ENCODE data around the gene ACIN1.

The ACIN1 gene

DNA sequence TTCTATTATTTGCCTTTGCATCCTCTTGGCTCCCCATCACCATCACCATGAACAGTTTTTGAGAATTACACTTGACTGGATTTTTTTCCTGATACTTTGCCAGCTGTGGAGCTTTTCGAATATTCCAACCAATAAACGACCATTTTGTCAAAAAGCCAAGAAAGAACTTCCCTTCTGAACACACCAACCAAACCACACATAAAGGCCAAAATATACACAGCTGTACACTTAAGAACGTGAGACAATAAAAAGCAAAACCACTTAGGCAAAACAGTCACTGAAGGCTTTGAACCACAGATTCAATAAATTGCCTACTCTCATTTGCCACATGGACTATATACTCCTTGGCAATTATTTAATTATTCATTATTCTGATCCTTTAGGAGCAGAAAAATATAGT lies 86.1 kb downstream of the ACIN1 start:
- H3K27me3 ChIP-seq (ENCODE audit: insufficient read depth, poor library complexity, severe bottlenecking): no peaks in the 10 kb centered on the region
- no peak overlapping the region for H3K4me3 ChIP-seq (replicated peaks; ENCODE audit: insufficient read depth, low read length)
- H3K27ac ChIP-seq (replicated peaks): peak overlapping the region; percentile 95
- TF ChIP-seq, protein P1, sequence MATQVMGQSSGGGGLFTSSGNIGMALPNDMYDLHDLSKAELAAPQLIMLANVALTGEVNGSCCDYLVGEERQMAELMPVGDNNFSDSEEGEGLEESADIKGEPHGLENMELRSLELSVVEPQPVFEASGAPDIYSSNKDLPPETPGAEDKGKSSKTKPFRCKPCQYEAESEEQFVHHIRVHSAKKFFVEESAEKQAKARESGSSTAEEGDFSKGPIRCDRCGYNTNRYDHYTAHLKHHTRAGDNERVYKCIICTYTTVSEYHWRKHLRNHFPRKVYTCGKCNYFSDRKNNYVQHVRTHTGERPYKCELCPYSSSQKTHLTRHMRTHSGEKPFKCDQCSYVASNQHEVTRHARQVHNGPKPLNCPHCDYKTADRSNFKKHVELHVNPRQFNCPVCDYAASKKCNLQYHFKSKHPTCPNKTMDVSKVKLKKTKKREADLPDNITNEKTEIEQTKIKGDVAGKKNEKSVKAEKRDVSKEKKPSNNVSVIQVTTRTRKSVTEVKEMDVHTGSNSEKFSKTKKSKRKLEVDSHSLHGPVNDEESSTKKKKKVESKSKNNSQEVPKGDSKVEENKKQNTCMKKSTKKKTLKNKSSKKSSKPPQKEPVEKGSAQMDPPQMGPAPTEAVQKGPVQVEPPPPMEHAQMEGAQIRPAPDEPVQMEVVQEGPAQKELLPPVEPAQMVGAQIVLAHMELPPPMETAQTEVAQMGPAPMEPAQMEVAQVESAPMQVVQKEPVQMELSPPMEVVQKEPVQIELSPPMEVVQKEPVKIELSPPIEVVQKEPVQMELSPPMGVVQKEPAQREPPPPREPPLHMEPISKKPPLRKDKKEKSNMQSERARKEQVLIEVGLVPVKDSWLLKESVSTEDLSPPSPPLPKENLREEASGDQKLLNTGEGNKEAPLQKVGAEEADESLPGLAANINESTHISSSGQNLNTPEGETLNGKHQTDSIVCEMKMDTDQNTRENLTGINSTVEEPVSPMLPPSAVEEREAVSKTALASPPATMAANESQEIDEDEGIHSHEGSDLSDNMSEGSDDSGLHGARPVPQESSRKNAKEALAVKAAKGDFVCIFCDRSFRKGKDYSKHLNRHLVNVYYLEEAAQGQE (IDR thresholded peaks at IDR 0.05; ENCODE audit: insufficient replicate concordance, low read depth): no peak
- peak; percentile 33; the same call in 1 of the 2 replicates for TF ChIP-seq SPI1 (IDR thresholded peaks at IDR 0.05; ENCODE audit: borderline replicate concordance, low read depth)
- DNase-seq (ENCODE audit: low read depth in 1 of 2, low spot score in 1 of 2): peak in 1 of 2 experiments; percentile 24
